K562 (cell line): ENCODE measurements around the gene MED22. TPM values are rescaled to one million over a fixed set of nuclear protein-coding genes. Genes with fewer than 3 reads are reported as not detected.

ENCODE experiments used
- CBX2 ChIP-seq: fragments of 200-600 bp; sonication (generic); IDR thresholded peaks from one replicate; pipeline ENCODE4 v1.6.1; 2012; ENCODE audit warnings: mild to moderate bottlenecking, low read length, inconsistent platforms; ENCODE audit not compliant: insufficient read depth, poor library complexity, severe bottlenecking
- ETV5 ChIP-seq: sonication (generic); formaldehyde crosslinking; IDR thresholded peaks from 2 replicates; pipeline ENCODE4 v1.4.0; 2020; ENCODE audit warnings: low read depth, mild to moderate bottlenecking, missing genetic modification reagents
- HDAC8 ChIP-seq: fragments of 450-650 bp; IDR thresholded peaks from 2 replicates; pipeline ENCODE4 v1.6.1; 2016; ENCODE audit warnings: mild to moderate bottlenecking, missing genetic modification characterization, moderate library complexity, missing compliant biosample characterization
- HNRNPUL1 ChIP-seq: fragments of 200-400 bp; formaldehyde crosslinking; IDR thresholded peaks from 2 replicates; pipeline ENCODE4 v1.6.1; 2017; ENCODE audit warnings: low read length
- PTRF ChIP-seq: fragments of 450-650 bp; IDR thresholded peaks from 2 replicates; pipeline ENCODE4 v1.6.1; 2016; ENCODE audit warnings: mild to moderate bottlenecking, missing genetic modification characterization, missing compliant biosample characterization
- RBM17 ChIP-seq: fragments of 200-400 bp; formaldehyde crosslinking; IDR thresholded peaks from 2 replicates; pipeline ENCODE4 v1.6.1; 2017; ENCODE audit warnings: low read depth, mild to moderate bottlenecking, low read length, borderline replicate concordance
- SAFB2 ChIP-seq: fragments of 200-400 bp; formaldehyde crosslinking; IDR thresholded peaks from 2 replicates; pipeline ENCODE4 v1.6.1; 2018; ENCODE audit warnings: borderline replicate concordance, low read length, low read depth, moderate library complexity; ENCODE audit not compliant: severe bottlenecking
- SNIP1 ChIP-seq: fragments of 450-650 bp; IDR thresholded peaks from 2 replicates; pipeline ENCODE4 v1.7.1; 2017; ENCODE audit warnings: low read depth, mild to moderate bottlenecking
- TOE1 ChIP-seq, 2 experiments: fragments of 450-650 bp in 1 of 2; sonication (generic) in 1 of 2; formaldehyde crosslinking in 1 of 2; IDR thresholded peaks; 2 replicates each; pipeline versions ENCODE4 v1.7.1 to v1.8.0; 2016 to 2022; ENCODE audit warnings: borderline replicate concordance in 2 of 2, mild to moderate bottlenecking in 2 of 2, antibody characterized with exemption in 1 of 2, inconsistent platforms in 1 of 2, low read depth in 1 of 2, missing genetic modification reagents in 1 of 2, moderate library complexity in 1 of 2
- ZBTB1 ChIP-seq: sonication (generic); formaldehyde crosslinking; IDR thresholded peaks from 2 replicates; pipeline ENCODE4 v1.8.1; 2023; ENCODE audit warnings: missing genetic modification reagents, low read depth, mild to moderate bottlenecking, borderline replicate concordance
- polyA plus RNA-seq, 8 experiments: library from polyadenylated mRNA; depleted of rRNA in 4 of 8; stranded (reverse) in 5 of 8; unstranded in 3 of 8; fragments of >200 nt; fragmentation: Nextera tagmentation in 2 of 8; fragmentation: Illumina TruSeq in 1 of 8; extraction: Ambion mirVana in 2 of 8; extraction: Trizol in 1 of 8; gene quantifications; 2 replicates each; pipeline versions ENCODE4 v1.2.1 to v1.2.3, GENCODE V29; 2011 to 2014; ENCODE audit warnings: inconsistent platforms in 1 of 8, missing spikeins in 1 of 8
- total RNA-seq, 7 experiments: library from RNA; depleted of rRNA in 6 of 7; stranded (reverse); fragments of >200 nt in 6 of 7; fragmentation: Illumina TruSeq in 2 of 7; extraction: Trizol in 2 of 7; gene quantifications; 2 replicates each; pipeline versions ENCODE4 v1.2.1 to v1.2.3, GENCODE V29; 2011 to 2021; ENCODE audit warnings: low replicate concordance in 1 of 7
- TF ChIP-seq, protein P1 (sequence below): sonication (generic); formaldehyde crosslinking; IDR thresholded peaks from 2 replicates; pipeline ENCODE4 v1.8.0; 2022; ENCODE audit warnings: mild to moderate bottlenecking, missing genetic modification reagents
- TF ChIP-seq, protein P2 (sequence below), 2 experiments: fragments of 150-350 bp in 1 of 2; IDR thresholded peaks; 2 replicates each; pipeline ENCODE4 v1.6.1; 2012 to 2016; ENCODE audit warnings: low read depth in 2 of 2, low read length in 2 of 2, mild to moderate bottlenecking in 1 of 2, moderate library complexity in 1 of 2
- TF ChIP-seq, protein P3 (sequence below): fragments of 250-450 bp; sonication (Bioruptor Pico); IDR thresholded peaks from 2 replicates; pipeline ENCODE4 v1.5.0; 2020; ENCODE audit warnings: mild to moderate bottlenecking
- TF ChIP-seq, protein P4 (sequence below): sonication (generic); formaldehyde crosslinking; IDR thresholded peaks from 2 replicates; pipeline ENCODE4 v1.8.1; 2023; ENCODE audit warnings: mild to moderate bottlenecking, missing genetic modification reagents

Gene MED22
- total and polyA plus RNA-seq, 9 of the 15 experiments (the other 6 are each of a cell fraction or from before 2014, with no cell fraction given) = 0.73 to 35.6 (median 22.3) TPM

GRCh38 chr9:133335924-133336811 is 11.8 kb downstream of the MED22 start, which contains the start of gene SURF6 (continued):
- TF ChIP-seq, protein P1, sequence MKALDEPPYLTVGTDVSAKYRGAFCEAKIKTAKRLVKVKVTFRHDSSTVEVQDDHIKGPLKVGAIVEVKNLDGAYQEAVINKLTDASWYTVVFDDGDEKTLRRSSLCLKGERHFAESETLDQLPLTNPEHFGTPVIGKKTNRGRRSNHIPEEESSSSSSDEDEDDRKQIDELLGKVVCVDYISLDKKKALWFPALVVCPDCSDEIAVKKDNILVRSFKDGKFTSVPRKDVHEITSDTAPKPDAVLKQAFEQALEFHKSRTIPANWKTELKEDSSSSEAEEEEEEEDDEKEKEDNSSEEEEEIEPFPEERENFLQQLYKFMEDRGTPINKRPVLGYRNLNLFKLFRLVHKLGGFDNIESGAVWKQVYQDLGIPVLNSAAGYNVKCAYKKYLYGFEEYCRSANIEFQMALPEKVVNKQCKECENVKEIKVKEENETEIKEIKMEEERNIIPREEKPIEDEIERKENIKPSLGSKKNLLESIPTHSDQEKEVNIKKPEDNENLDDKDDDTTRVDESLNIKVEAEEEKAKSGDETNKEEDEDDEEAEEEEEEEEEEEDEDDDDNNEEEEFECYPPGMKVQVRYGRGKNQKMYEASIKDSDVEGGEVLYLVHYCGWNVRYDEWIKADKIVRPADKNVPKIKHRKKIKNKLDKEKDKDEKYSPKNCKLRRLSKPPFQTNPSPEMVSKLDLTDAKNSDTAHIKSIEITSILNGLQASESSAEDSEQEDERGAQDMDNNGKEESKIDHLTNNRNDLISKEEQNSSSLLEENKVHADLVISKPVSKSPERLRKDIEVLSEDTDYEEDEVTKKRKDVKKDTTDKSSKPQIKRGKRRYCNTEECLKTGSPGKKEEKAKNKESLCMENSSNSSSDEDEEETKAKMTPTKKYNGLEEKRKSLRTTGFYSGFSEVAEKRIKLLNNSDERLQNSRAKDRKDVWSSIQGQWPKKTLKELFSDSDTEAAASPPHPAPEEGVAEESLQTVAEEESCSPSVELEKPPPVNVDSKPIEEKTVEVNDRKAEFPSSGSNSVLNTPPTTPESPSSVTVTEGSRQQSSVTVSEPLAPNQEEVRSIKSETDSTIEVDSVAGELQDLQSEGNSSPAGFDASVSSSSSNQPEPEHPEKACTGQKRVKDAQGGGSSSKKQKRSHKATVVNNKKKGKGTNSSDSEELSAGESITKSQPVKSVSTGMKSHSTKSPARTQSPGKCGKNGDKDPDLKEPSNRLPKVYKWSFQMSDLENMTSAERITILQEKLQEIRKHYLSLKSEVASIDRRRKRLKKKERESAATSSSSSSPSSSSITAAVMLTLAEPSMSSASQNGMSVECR (CRISPR knock-in tag) = peak; percentile 97
- TF ChIP-seq RBM17 (no peak), HDAC8 (tag) (no peak), HNRNPUL1 (no peak), ZBTB1 (CRISPR knock-in tag) (no peak; the same call in 1 of the 2 replicates), SNIP1 (no peak), PTRF (tag) (no peak), ETV5 (CRISPR knock-in tag) (peak; percentile 99), TOE1 (IDR thresholded peaks at IDR 0.05; ENCODE audit: borderline replicate concordance) (peak; percentile 90), TOE1 (CRISPR knock-in tag; IDR thresholded peaks at IDR 0.05; ENCODE audit: borderline replicate concordance, low read depth) (0 out of 2 replicates have a peak, but pooled peaks have one; percentile 11), SAFB2 (no peak), CBX2 (no peak)
- TF ChIP-seq, protein P2, sequence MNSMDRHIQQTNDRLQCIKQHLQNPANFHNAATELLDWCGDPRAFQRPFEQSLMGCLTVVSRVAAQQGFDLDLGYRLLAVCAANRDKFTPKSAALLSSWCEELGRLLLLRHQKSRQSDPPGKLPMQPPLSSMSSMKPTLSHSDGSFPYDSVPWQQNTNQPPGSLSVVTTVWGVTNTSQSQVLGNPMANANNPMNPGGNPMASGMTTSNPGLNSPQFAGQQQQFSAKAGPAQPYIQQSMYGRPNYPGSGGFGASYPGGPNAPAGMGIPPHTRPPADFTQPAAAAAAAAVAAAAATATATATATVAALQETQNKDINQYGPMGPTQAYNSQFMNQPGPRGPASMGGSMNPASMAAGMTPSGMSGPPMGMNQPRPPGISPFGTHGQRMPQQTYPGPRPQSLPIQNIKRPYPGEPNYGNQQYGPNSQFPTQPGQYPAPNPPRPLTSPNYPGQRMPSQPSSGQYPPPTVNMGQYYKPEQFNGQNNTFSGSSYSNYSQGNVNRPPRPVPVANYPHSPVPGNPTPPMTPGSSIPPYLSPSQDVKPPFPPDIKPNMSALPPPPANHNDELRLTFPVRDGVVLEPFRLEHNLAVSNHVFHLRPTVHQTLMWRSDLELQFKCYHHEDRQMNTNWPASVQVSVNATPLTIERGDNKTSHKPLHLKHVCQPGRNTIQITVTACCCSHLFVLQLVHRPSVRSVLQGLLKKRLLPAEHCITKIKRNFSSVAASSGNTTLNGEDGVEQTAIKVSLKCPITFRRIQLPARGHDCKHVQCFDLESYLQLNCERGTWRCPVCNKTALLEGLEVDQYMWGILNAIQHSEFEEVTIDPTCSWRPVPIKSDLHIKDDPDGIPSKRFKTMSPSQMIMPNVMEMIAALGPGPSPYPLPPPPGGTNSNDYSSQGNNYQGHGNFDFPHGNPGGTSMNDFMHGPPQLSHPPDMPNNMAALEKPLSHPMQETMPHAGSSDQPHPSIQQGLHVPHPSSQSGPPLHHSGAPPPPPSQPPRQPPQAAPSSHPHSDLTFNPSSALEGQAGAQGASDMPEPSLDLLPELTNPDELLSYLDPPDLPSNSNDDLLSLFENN (IDR thresholded peaks at IDR 0.05; ENCODE audit: low read depth in 2 of 2, low read length in 2 of 2) = peak; percentile 72 to 99
- TF ChIP-seq, protein P3, sequence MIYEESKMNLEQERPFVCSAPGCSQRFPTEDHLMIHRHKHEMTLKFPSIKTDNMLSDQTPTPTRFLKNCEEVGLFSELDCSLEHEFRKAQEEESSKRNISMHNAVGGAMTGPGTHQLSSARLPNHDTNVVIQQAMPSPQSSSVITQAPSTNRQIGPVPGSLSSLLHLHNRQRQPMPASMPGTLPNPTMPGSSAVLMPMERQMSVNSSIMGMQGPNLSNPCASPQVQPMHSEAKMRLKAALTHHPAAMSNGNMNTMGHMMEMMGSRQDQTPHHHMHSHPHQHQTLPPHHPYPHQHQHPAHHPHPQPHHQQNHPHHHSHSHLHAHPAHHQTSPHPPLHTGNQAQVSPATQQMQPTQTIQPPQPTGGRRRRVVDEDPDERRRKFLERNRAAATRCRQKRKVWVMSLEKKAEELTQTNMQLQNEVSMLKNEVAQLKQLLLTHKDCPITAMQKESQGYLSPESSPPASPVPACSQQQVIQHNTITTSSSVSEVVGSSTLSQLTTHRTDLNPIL (CRISPR knock-in tag) = no peak
- TF ChIP-seq, protein P4, sequence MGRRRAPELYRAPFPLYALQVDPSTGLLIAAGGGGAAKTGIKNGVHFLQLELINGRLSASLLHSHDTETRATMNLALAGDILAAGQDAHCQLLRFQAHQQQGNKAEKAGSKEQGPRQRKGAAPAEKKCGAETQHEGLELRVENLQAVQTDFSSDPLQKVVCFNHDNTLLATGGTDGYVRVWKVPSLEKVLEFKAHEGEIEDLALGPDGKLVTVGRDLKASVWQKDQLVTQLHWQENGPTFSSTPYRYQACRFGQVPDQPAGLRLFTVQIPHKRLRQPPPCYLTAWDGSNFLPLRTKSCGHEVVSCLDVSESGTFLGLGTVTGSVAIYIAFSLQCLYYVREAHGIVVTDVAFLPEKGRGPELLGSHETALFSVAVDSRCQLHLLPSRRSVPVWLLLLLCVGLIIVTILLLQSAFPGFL (CRISPR knock-in tag) = 0 out of 2 replicates have a peak, but pooled peaks have one; percentile 68
